PFSK-1 (cell line): ENCODE results near the gene GPRC6A. TPM values are rescaled to one million over a fixed set of nuclear protein-coding genes. Genes with fewer than 3 reads are reported as not detected.

ENCODE experiments used
- FOXP2 ChIP-seq: optimal IDR thresholded peaks from 2 replicates; pipeline ENCODE3; 2011; ENCODE audit warnings: borderline replicate concordance, control low read depth, inconsistent platforms; ENCODE audit not compliant: insufficient read depth; ENCODE audit errors: extremely low read length, extremely low read depth
- POLR2AphosphoS5 ChIP-seq: IDR thresholded peaks from 2 replicates; pipeline ENCODE4 v1.6.1; 2012; ENCODE audit warnings: low read depth, mild to moderate bottlenecking, control low read depth, low read length, moderate library complexity
- REST ChIP-seq, 2 experiments: IDR thresholded peaks; 2 replicates each; pipeline versions ENCODE4 v1.6.1 to v1.8.0; 2011 to 2012; ENCODE audit warnings: low read depth in 2 of 2, low read length in 2 of 2, control low read depth in 1 of 2, inconsistent platforms in 1 of 2, mild to moderate bottlenecking in 1 of 2, moderate library complexity in 1 of 2; ENCODE audit not compliant: insufficient read depth in 1 of 2
- SIN3A ChIP-seq: IDR thresholded peaks from 2 replicates; pipeline ENCODE4 v1.6.1; 2012; ENCODE audit warnings: mild to moderate bottlenecking, low read length, moderate library complexity, borderline replicate concordance; ENCODE audit not compliant: insufficient read depth
- TAF1 ChIP-seq: IDR thresholded peaks from 2 replicates; pipeline ENCODE4 v1.6.1; 2012; ENCODE audit warnings: low read length, control low read depth, borderline replicate concordance; ENCODE audit not compliant: insufficient read depth
- polyA plus RNA-seq: library from polyadenylated mRNA; unstranded; fragments of >200 nt; gene quantifications from one replicate; pipeline ENCODE4 v1.2.1, GENCODE V29; 2012; ENCODE audit warnings: low read depth, missing spikeins; ENCODE audit not compliant: insufficient read length

Gene GPRC6A
- polyA plus RNA-seq, result not detected

GRCh38 chr6:116828983-116829382 is at the start of gene GPRC6A:
GPRC6A (minus strand) TSS chr6:116829083; CDS start chr6:116829013, 70 bp downstream.
- TF ChIP-seq SIN3A, result no peak
- no peak for TF ChIP-seq POLR2AphosphoS5
- TF ChIP-seq REST (IDR thresholded peaks at IDR 0.05; ENCODE audit: insufficient read depth in 1 of 2, low read depth in 2 of 2, low read length in 2 of 2), result no peak

GRCh38 chr6:116877743-116878142 is 48.9 kb upstream of the GPRC6A start:
- TF ChIP-seq TAF1 (no peak), SIN3A (no peak)

- TF ChIP-seq TAF1 (no peak), REST (IDR thresholded peaks at IDR 0.05; ENCODE audit: insufficient read depth in 1 of 2, low read depth in 2 of 2, low read length in 2 of 2) (no peak), POLR2AphosphoS5 (no peak), SIN3A (no peak), FOXP2 (no peak)
Observed at GRCh38 chr6:116876635-116877611, 48.0 kb upstream of the GPRC6A start, which contains the start of gene RFX6. RFX6 (plus strand) TSS chr6:116877242; CDS start chr6:116877276, 34 bp downstream.

GRCh38 chr6:116876107-116876506 is 47.2 kb upstream of the GPRC6A start:
- no peak for TF ChIP-seq SIN3A
- no peak for TF ChIP-seq POLR2AphosphoS5
- no peak for TF ChIP-seq TAF1
- TF ChIP-seq FOXP2, result no peak
- no peak for TF ChIP-seq REST (IDR thresholded peaks at IDR 0.05; ENCODE audit: insufficient read depth in 1 of 2, low read depth in 2 of 2, low read length in 2 of 2)

- TF ChIP-seq REST (IDR thresholded peaks at IDR 0.05; ENCODE audit: insufficient read depth in 1 of 2, low read depth in 2 of 2, low read length in 2 of 2) (no peak), TAF1 (no peak), POLR2AphosphoS5 (no peak), SIN3A (no peak), FOXP2 (no peak)
Observed at GRCh38 chr6:116872771-116873170, 43.9 kb upstream of the GPRC6A start.
